Measurements from ENCODE around the gene CYP24A1. TPM values are rescaled to one million over a fixed set of nuclear protein-coding genes. Genes with fewer than 3 reads are reported as not detected.
A peak's percentile ranks its signal among the peaks of the same experiment; 100 is the strongest.

CYP24A1 gene
- total and polyA plus RNA-seq, 2 of the 13 experiments (the other 11 are each of a cell fraction or from before 2014, with no cell fraction given), result 9.4 to 32.7 TPM

GRCh38 chr20:54103762-54104600 is 69.8 kb downstream of the CYP24A1 start (continued):
- TF ChIP-seq ZNF768 (CRISPR knock-in tag; IDR thresholded peaks at IDR 0.05) (no peak; the same call in 1 of the 2 replicates), PRDM4 (CRISPR knock-in tag; IDR thresholded peaks at IDR 0.05; ENCODE audit: borderline replicate concordance) (no peak), ATF1 (CRISPR knock-in tag; IDR thresholded peaks at IDR 0.05) (peak; percentile 81), RCOR2 (CRISPR knock-in tag; IDR thresholded peaks at IDR 0.05) (peak; percentile 98), PRMT3 (CRISPR knock-in tag; IDR thresholded peaks at IDR 0.05; ENCODE audit: borderline replicate concordance, low read depth) (no peak; the same call in 1 of the 2 replicates), HBP1 (CRISPR knock-in tag; IDR thresholded peaks at IDR 0.05; ENCODE audit: low read depth) (peak; percentile 99), ATF5 (CRISPR knock-in tag; IDR thresholded peaks at IDR 0.05; ENCODE audit: low read depth) (0 out of 2 replicates have a peak, but pooled peaks have one; percentile 17), ZNF276 (CRISPR knock-in tag; IDR thresholded peaks at IDR 0.05; ENCODE audit: low read depth) (0 out of 2 replicates have a peak, but pooled peaks have one; percentile 68), ZSCAN5A (CRISPR knock-in tag; IDR thresholded peaks at IDR 0.05; ENCODE audit: borderline replicate concordance) (peak; percentile 82; the same call in 1 of the 2 replicates), ARID5B (CRISPR knock-in tag; IDR thresholded peaks at IDR 0.05) (peak; percentile 100), PHB2 (IDR thresholded peaks at IDR 0.05; ENCODE audit: partially characterized antibody) (no peak), ZSCAN22 (CRISPR knock-in tag; IDR thresholded peaks at IDR 0.05) (no peak), NFIB (CRISPR knock-in tag; IDR thresholded peaks at IDR 0.05; ENCODE audit: borderline replicate concordance) (no peak), SMAD1 (CRISPR knock-in tag; IDR thresholded peaks at IDR 0.05; ENCODE audit: borderline replicate concordance, low read depth) (peak; percentile 88; the same call in 1 of the 2 replicates), ZNF792 (CRISPR knock-in tag; IDR thresholded peaks at IDR 0.05) (peak; percentile 97)
